ENCODE results near the gene SGIP1. TPM values are rescaled to one million over a fixed set of nuclear protein-coding genes. Genes with fewer than 3 reads are reported as not detected.

Gene SGIP1
- total RNA-seq, 1 experiment from 2014 or later, result not detected

DNA sequence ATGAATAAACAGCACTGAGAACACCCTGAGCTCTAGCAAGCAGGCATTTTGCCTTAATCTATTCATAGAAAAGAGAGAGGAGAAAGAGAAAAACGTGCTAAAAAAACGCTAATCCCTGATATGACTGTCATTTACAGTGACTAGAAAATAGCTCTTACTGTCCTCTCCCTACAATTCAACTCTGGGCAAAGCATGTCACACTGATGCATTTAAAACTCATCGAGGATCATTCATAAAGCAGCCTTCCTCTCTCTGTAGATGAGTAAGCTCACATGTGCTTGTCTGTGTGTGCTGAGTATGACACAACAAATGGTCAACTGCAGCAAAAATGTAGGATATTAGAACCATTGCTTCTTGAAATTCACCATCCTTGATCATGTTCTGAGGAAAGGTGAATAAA lies 109.0 kb downstream of the SGIP1 start:
- H3K27me3 Mint-ChIP-seq (ENCODE audit: insufficient read depth, unreplicated experiment), result peaks cover 10% of the 10 kb centered on the region
- H3K9me3 ChIP-seq, result no peaks in the 10 kb centered on the region
- H3K36me3 ChIP-seq (ENCODE audit: control insufficient read depth, insufficient read depth, low read length), result no peaks in the 10 kb centered on the region
- BruUV-seq (replicated peaks), result no TSS peak
- H3K4me1 Mint-ChIP-seq (ENCODE audit: low read depth, unreplicated experiment), result no peaks in the 10 kb centered on the region
- H3K4me1 ChIP-seq, result no peaks in the 10 kb centered on the region
- ChIA-PET POLR2A (no interaction called here), CTCF (no interaction called here)
- no peak for DNase-seq
- no peaks in the 10 kb centered on the region for H3K36me3 Mint-ChIP-seq (ENCODE audit: insufficient read depth, unreplicated experiment)
- H3K4me3 Mint-ChIP-seq (ENCODE audit: unreplicated experiment), result no peak overlapping the region
- no peak overlapping the region for H3K4me3 ChIP-seq (ENCODE audit: low read depth, low read length)
- H3K27ac Mint-ChIP-seq (ENCODE audit: unreplicated experiment), result no peak overlapping the region
- TF ChIP-seq, protein P1, sequence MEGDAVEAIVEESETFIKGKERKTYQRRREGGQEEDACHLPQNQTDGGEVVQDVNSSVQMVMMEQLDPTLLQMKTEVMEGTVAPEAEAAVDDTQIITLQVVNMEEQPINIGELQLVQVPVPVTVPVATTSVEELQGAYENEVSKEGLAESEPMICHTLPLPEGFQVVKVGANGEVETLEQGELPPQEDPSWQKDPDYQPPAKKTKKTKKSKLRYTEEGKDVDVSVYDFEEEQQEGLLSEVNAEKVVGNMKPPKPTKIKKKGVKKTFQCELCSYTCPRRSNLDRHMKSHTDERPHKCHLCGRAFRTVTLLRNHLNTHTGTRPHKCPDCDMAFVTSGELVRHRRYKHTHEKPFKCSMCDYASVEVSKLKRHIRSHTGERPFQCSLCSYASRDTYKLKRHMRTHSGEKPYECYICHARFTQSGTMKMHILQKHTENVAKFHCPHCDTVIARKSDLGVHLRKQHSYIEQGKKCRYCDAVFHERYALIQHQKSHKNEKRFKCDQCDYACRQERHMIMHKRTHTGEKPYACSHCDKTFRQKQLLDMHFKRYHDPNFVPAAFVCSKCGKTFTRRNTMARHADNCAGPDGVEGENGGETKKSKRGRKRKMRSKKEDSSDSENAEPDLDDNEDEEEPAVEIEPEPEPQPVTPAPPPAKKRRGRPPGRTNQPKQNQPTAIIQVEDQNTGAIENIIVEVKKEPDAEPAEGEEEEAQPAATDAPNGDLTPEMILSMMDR (IDR thresholded peaks at IDR 0.05; ENCODE audit: insufficient read depth in 1 of 2, low read depth in 1 of 2, low read length in 1 of 2, severe bottlenecking in 1 of 2, unreplicated experiment in 1 of 2), result no peak
- H3K9me3 Mint-ChIP-seq (ENCODE audit: unreplicated experiment), result no peaks in the 10 kb centered on the region
- intact Hi-C loops (cut with micrococcal nuclease; ENCODE audit: unreplicated experiment), result no loop called here
- no peaks in the 10 kb centered on the region for H3K27me3 ChIP-seq (replicated peaks; ENCODE audit: control insufficient read depth, insufficient read depth, low read length)

DNA sequence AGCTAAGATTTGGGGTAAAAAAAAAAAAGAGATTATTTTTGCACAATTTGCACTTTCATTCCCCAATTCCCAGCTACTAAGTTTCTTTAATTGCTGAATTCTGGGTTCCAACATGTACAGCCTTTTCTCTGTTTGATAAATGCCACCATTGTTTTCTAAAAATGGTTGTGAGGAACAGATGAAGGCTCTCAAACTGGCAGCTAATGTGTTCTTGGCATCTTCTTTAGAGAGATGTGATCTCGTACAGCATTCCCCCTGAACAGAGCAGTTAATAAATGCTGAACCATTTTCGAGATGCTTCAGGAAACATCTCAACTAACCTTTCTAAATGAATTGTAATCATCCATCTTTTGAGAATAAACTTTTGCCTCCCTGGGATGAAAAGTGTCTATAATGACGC lies 110.4 kb downstream of the SGIP1 start:
- H3K4me3 Mint-ChIP-seq (ENCODE audit: unreplicated experiment), result no peak overlapping the region
- H3K4me1 ChIP-seq, result no peaks in the 10 kb centered on the region
- no peak for DNase-seq
- H3K4me3 ChIP-seq (ENCODE audit: low read depth, low read length), result no peak overlapping the region
- peaks cover 10% of the 10 kb centered on the region for H3K27me3 Mint-ChIP-seq (ENCODE audit: insufficient read depth, unreplicated experiment)
- no peaks in the 10 kb centered on the region for H3K36me3 ChIP-seq (ENCODE audit: control insufficient read depth, insufficient read depth, low read length)
- no peaks in the 10 kb centered on the region for H3K36me3 Mint-ChIP-seq (ENCODE audit: insufficient read depth, unreplicated experiment)
- no peaks in the 10 kb centered on the region for H3K9me3 Mint-ChIP-seq (ENCODE audit: unreplicated experiment)
- BruUV-seq (replicated peaks), result no TSS peak
- TF ChIP-seq, protein P1 (IDR thresholded peaks at IDR 0.05; ENCODE audit: insufficient read depth in 1 of 2, low read depth in 1 of 2, low read length in 1 of 2, severe bottlenecking in 1 of 2, unreplicated experiment in 1 of 2), result no peak
- no peaks in the 10 kb centered on the region for H3K9me3 ChIP-seq
- H3K27me3 ChIP-seq (replicated peaks; ENCODE audit: control insufficient read depth, insufficient read depth, low read length), result no peaks in the 10 kb centered on the region
- H3K4me1 Mint-ChIP-seq (ENCODE audit: low read depth, unreplicated experiment), result no peaks in the 10 kb centered on the region
- CTCF ChIA-PET, result no interaction called here
- H3K27ac Mint-ChIP-seq (ENCODE audit: unreplicated experiment), result no peak overlapping the region
- POLR2A ChIA-PET, result no interaction called here
- intact Hi-C loops (cut with micrococcal nuclease; ENCODE audit: unreplicated experiment), result no loop called here

DNA sequence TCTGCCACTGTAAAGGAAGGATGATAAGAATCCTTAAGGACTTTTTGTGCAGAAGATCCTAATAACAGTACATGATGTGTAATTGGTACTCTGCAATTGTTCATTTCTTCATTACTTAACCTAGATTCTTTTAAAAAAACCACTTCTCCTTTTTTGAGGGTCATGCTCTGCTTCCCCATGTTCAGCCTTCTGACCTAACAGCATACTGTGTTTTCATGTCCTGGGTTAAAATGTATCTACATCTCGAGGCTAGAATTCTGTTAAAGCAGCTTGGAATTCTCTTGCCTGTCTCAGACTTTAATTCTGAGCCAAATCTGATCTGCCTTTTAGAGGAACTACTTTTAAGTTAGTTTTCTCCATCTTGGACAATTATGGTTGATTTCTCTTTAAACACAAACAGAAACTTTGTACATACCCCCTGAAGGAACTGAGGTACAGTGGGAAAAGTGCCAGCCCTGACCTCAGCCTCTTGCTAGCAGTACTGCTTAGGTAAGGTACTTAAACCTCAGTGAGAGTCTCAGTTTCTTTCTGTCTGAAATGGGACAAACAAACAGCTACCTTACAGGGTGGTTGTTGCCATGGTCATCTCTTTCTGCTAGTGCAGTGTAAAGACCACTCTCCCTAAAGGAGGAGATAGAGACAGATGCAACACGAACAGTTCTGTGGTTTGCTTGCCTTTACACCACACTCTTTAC lies 115.1 kb downstream of the SGIP1 start:
- no peaks in the 10 kb centered on the region for H3K4me1 ChIP-seq
- Mint-ChIP-seq H3K4me1 (ENCODE audit: low read depth, unreplicated experiment) (no peaks in the 10 kb centered on the region), H3K9me3 (ENCODE audit: unreplicated experiment) (no peaks in the 10 kb centered on the region), H3K27me3 (ENCODE audit: insufficient read depth, unreplicated experiment) (peaks cover 6% of the 10 kb centered on the region), H3K4me3 (ENCODE audit: unreplicated experiment) (no peak overlapping the region), H3K36me3 (ENCODE audit: insufficient read depth, unreplicated experiment) (no peaks in the 10 kb centered on the region), H3K27ac (ENCODE audit: unreplicated experiment) (no peak overlapping the region)
- intact Hi-C loops (cut with micrococcal nuclease; ENCODE audit: unreplicated experiment), result no loop called here
- TF ChIP-seq, protein P1 (IDR thresholded peaks at IDR 0.05; ENCODE audit: insufficient read depth in 1 of 2, low read depth in 1 of 2, low read length in 1 of 2, severe bottlenecking in 1 of 2, unreplicated experiment in 1 of 2), result no peak
- ChIA-PET CTCF (no interaction called here), POLR2A (no interaction called here)
- H3K36me3 ChIP-seq (ENCODE audit: control insufficient read depth, insufficient read depth, low read length), result no peaks in the 10 kb centered on the region
- H3K27me3 ChIP-seq (replicated peaks; ENCODE audit: control insufficient read depth, insufficient read depth, low read length), result no peaks in the 10 kb centered on the region
- DNase-seq, result no peak
- no peak overlapping the region for H3K4me3 ChIP-seq (ENCODE audit: low read depth, low read length)
- no peaks in the 10 kb centered on the region for H3K9me3 ChIP-seq
- no TSS peak for BruUV-seq (replicated peaks)

Measured in Caco-2 (cell line).